DND-41 (cell line): ENCODE data around the gene MAU2.

Source experiments
- ATAC-seq: fragments of 200-7000 bp; cut with Tn5 transposase; 3 replicates; pipeline ENCODE4 v1.9.1; 2021; ENCODE audit warnings: low read depth; ENCODE audit not compliant: insufficient read depth
- DNase-seq: peaks from one replicate; pipeline ENCODE4 v3.0.0-alpha.2; 2020
- H2AFZ ChIP-seq: 2 replicates; pipeline ENCODE4 v1.6.0; 2012; ENCODE audit warnings: low read depth, low read length
- H3K27ac ChIP-seq: 2 replicates; pipeline ENCODE4 v1.5.1; 2012; ENCODE audit warnings: low read length, inconsistent platforms
- H3K27me3 ChIP-seq: fragments of 200-600 bp; sonication (generic); 2 replicates; pipeline ENCODE4 v1.6.0; 2012; ENCODE audit warnings: low read length, mild to moderate bottlenecking, inconsistent platforms; ENCODE audit not compliant: insufficient read depth, poor library complexity
- H3K36me3 ChIP-seq: 2 replicates; pipeline ENCODE4 v1.5.1; 2012; ENCODE audit warnings: low read length, inconsistent platforms; ENCODE audit not compliant: insufficient read depth
- H3K4me1 ChIP-seq: 2 replicates; pipeline ENCODE4 v1.5.1; 2012; ENCODE audit warnings: mild to moderate bottlenecking, low read length; ENCODE audit not compliant: insufficient read depth
- H3K4me2 ChIP-seq: 2 replicates; pipeline ENCODE4 v1.6.0; 2012; ENCODE audit warnings: mild to moderate bottlenecking, moderate library complexity, low read length, inconsistent platforms; ENCODE audit not compliant: insufficient read depth
- H3K4me3 ChIP-seq, 2 experiments: fragments of 200-600 bp in 1 of 2; shearing (Covaris generic) in 1 of 2; 2 replicates each; pipeline ENCODE4 v1.5.1; 2012 to 2016; ENCODE audit warnings: inconsistent platforms in 2 of 2, low read length in 2 of 2, mild to moderate bottlenecking in 2 of 2, low read depth in 1 of 2, moderate library complexity in 1 of 2
- H3K79me2 ChIP-seq: 2 replicates; pipeline ENCODE4 v1.6.0; 2012; ENCODE audit warnings: low read length, inconsistent platforms; ENCODE audit not compliant: insufficient read depth
- H3K9ac ChIP-seq: 2 replicates; pipeline ENCODE4 v1.6.0; 2012; ENCODE audit warnings: low read depth, mild to moderate bottlenecking, inconsistent platforms, low read length, moderate library complexity
- H3K9me3 ChIP-seq: 2 replicates; pipeline ENCODE4 v1.5.1; 2012; ENCODE audit warnings: low read length, moderate library complexity, mild to moderate bottlenecking, inconsistent platforms; ENCODE audit not compliant: insufficient read depth, severe bottlenecking
- H4K20me1 ChIP-seq: 2 replicates; pipeline ENCODE4 v1.6.0; 2012; ENCODE audit warnings: low read length; ENCODE audit not compliant: insufficient read depth
- EZH2 ChIP-seq: IDR thresholded peaks from 3 replicates; pipeline ENCODE4 v1.6.1; 2012; ENCODE audit warnings: borderline replicate concordance, low read depth, mild to moderate bottlenecking, moderate library complexity, low read length, inconsistent platforms; ENCODE audit not compliant: severe bottlenecking
- TF ChIP-seq, protein P1 (sequence below): IDR thresholded peaks from 2 replicates; pipeline ENCODE4 v1.5.1; 2012; ENCODE audit warnings: borderline replicate concordance, low read length, moderate library complexity, mild to moderate bottlenecking; ENCODE audit not compliant: poor library complexity, severe bottlenecking; ENCODE audit errors: extremely low read depth

Gene MAU2

GRCh38 chr19:19327672-19328071, 7.0 kb downstream of the MAU2 start:
- Histone ChIP-seq H3K4me3 (no peak overlapping the region), H2AFZ (no peak overlapping the region), H3K9me3 (no peaks in the 10 kb centered on the region), H4K20me1 (peaks cover 34% of the 10 kb centered on the region), H3K4me2 (no peak overlapping the region), H3K9ac (no peak overlapping the region), H3K79me2 (peaks cover 87% of the 10 kb centered on the region), H3K27ac (no peak overlapping the region), H3K27me3 (no peaks in the 10 kb centered on the region), H3K4me1 (peaks cover 9% of the 10 kb centered on the region), H3K36me3 (peaks cover 69% of the 10 kb centered on the region)
- DNase-seq (no peak), ATAC-seq (no peak)
- TF ChIP-seq, protein P1, sequence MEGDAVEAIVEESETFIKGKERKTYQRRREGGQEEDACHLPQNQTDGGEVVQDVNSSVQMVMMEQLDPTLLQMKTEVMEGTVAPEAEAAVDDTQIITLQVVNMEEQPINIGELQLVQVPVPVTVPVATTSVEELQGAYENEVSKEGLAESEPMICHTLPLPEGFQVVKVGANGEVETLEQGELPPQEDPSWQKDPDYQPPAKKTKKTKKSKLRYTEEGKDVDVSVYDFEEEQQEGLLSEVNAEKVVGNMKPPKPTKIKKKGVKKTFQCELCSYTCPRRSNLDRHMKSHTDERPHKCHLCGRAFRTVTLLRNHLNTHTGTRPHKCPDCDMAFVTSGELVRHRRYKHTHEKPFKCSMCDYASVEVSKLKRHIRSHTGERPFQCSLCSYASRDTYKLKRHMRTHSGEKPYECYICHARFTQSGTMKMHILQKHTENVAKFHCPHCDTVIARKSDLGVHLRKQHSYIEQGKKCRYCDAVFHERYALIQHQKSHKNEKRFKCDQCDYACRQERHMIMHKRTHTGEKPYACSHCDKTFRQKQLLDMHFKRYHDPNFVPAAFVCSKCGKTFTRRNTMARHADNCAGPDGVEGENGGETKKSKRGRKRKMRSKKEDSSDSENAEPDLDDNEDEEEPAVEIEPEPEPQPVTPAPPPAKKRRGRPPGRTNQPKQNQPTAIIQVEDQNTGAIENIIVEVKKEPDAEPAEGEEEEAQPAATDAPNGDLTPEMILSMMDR: no peak
- TF ChIP-seq EZH2: no peak

- Histone ChIP-seq H3K79me2 (peaks cover 87% of the 10 kb centered on the region), H3K27ac (no peak overlapping the region), H3K27me3 (no peaks in the 10 kb centered on the region), H3K4me3 (no peak overlapping the region), H3K9ac (no peak overlapping the region), H2AFZ (no peak overlapping the region), H4K20me1 (peaks cover 40% of the 10 kb centered on the region), H3K4me1 (no peaks in the 10 kb centered on the region), H3K9me3 (no peaks in the 10 kb centered on the region), H3K4me2 (no peak overlapping the region), H3K36me3 (peaks cover 76% of the 10 kb centered on the region)
- TF ChIP-seq EZH2: no peak
- TF ChIP-seq, protein P1: no peak
- DNase-seq (no peak), ATAC-seq (no peak)
Observed at GRCh38 chr19:19329126-19329525, 8.5 kb downstream of the MAU2 start.

GRCh38 chr19:19334063-19334988, 13.7 kb downstream of the MAU2 start:
- H3K27ac ChIP-seq: no peak overlapping the region
- TF ChIP-seq, protein P1: no peak
- TF ChIP-seq EZH2: no peak
- H3K9ac ChIP-seq: no peak overlapping the region
- ATAC-seq (no peak), DNase-seq (no peak)
- H3K4me2 ChIP-seq: no peak overlapping the region
- peaks cover 42% of the 10 kb centered on the region for H4K20me1 ChIP-seq
- H3K36me3 ChIP-seq: peaks cover 89% of the 10 kb centered on the region
- H2AFZ ChIP-seq: no peak overlapping the region
- H3K27me3 ChIP-seq: no peaks in the 10 kb centered on the region
- H3K79me2 ChIP-seq: peaks cover 58% of the 10 kb centered on the region
- no peak overlapping the region for H3K4me3 ChIP-seq
- H3K4me1 ChIP-seq: no peaks in the 10 kb centered on the region
- no peaks in the 10 kb centered on the region for H3K9me3 ChIP-seq
